AG10803 (cell line): ENCODE results near the gene ANXA2.

Experiments
- DNase-seq: peaks from one replicate; pipeline ENCODE4 v3.0.0; 2010; ENCODE audit warnings: low read depth
- H3K4me3 ChIP-seq: 2 replicates; pipeline ENCODE4 v1.5.1; 2011; ENCODE audit warnings: mild to moderate bottlenecking, low read length, control low read depth
- CTCF ChIP-seq: conservative IDR thresholded peaks from 2 replicates; pipeline ENCODE4 v1.5.1; 2011; ENCODE audit warnings: mild to moderate bottlenecking, low read length, control low read depth, inconsistent platforms

ANXA2 gene

GRCh38 chr15:60350108-60350507 is 47.7 kb downstream of the ANXA2 start:
- DNase-seq = no peak
- no peak for TF ChIP-seq CTCF
- H3K4me3 ChIP-seq = no peak overlapping the region

- DNase-seq = no peak
- TF ChIP-seq CTCF = no peak
- H3K4me3 ChIP-seq = no peak overlapping the region
These were observed 48.2 kb downstream of the ANXA2 start for GRCh38 chr15:60349589-60349988.

- H3K4me3 ChIP-seq = no peak overlapping the region
- TF ChIP-seq CTCF = no peak
- DNase-seq = no peak
These were observed 50.2 kb downstream of the ANXA2 start for GRCh38 chr15:60347480-60348049.

- H3K4me3 ChIP-seq = no peak overlapping the region
- DNase-seq = no peak
- no peak for TF ChIP-seq CTCF
These were observed 51.1 kb downstream of the ANXA2 start for GRCh38 chr15:60346653-60347052.

- no peak for TF ChIP-seq CTCF
- no peak overlapping the region for H3K4me3 ChIP-seq
- no peak for DNase-seq
These were observed 51.7 kb downstream of the ANXA2 start for GRCh38 chr15:60346077-60346476.

- DNase-seq = no peak
- no peak for TF ChIP-seq CTCF
- no peak overlapping the region for H3K4me3 ChIP-seq
These were observed 52.2 kb downstream of the ANXA2 start for GRCh38 chr15:60345598-60345997.

GRCh38 chr15:60344987-60345386 is 52.8 kb downstream of the ANXA2 start:
- no peak for TF ChIP-seq CTCF
- no peak for DNase-seq

More at GRCh38 chr15:60344987-60345386, 52.8 kb downstream of the ANXA2 start:
- H3K4me3 ChIP-seq = no peak overlapping the region
